Measurements from ENCODE around the gene POLN.

The POLN gene

DNA sequence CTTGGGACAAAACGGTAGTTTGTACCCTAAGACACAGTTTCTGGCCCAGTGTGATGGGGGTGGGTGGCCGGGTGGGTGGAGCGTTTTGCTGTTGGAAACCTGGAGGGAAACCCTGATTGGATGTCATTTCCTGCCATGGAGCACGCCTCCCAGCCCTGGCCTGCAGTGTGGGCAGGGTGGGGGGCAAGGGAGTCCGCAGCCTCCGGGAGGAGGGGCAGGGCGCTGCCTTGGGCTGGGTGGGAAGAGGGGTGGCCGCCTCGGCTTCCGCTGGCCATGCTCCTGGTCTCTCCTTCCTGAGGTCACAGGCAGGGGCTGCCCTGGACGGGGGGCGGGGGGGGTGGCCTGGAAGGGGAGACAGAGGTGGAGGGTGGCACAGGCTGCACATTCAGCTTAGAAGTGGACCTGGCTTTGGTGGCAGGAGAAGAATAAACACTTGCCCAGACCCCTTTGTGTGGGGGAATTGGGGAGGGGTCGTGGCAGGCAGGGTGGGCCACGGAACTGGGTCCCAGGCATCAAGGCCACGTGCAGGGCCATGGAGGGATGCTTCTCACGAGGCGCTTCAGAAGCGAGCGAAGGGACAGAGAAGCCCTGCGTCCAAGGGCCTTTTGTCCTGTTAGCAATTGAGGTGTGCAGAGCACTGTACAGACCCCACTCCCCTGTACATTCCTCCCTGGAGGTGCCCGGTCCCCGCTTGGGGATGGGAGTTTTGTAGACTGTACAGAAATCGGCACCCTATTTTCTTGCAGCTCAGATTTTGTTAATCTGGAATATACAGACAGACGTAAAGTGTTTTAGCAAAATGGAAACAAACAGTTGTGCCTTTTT, 176.6 kb downstream of the POLN start:
- TF ChIP-seq CTCF (conservative IDR thresholded peaks at IDR 0.05): no peak
- H3K27ac ChIP-seq: no peak overlapping the region

GRCh38 chr4:2064276-2064991, 177.5 kb downstream of the POLN start:
- no peak overlapping the region for H3K27ac ChIP-seq
- TF ChIP-seq CTCF (conservative IDR thresholded peaks at IDR 0.05): no peak

GRCh38 chr4:2063557-2064275, 178.2 kb downstream of the POLN start:
- no peak for TF ChIP-seq CTCF (conservative IDR thresholded peaks at IDR 0.05)
- no peak overlapping the region for H3K27ac ChIP-seq

GRCh38 chr4:2062808-2063524, 179.0 kb downstream of the POLN start:
- TF ChIP-seq CTCF (conservative IDR thresholded peaks at IDR 0.05): no peak
- H3K27ac ChIP-seq: no peak overlapping the region

DNA sequence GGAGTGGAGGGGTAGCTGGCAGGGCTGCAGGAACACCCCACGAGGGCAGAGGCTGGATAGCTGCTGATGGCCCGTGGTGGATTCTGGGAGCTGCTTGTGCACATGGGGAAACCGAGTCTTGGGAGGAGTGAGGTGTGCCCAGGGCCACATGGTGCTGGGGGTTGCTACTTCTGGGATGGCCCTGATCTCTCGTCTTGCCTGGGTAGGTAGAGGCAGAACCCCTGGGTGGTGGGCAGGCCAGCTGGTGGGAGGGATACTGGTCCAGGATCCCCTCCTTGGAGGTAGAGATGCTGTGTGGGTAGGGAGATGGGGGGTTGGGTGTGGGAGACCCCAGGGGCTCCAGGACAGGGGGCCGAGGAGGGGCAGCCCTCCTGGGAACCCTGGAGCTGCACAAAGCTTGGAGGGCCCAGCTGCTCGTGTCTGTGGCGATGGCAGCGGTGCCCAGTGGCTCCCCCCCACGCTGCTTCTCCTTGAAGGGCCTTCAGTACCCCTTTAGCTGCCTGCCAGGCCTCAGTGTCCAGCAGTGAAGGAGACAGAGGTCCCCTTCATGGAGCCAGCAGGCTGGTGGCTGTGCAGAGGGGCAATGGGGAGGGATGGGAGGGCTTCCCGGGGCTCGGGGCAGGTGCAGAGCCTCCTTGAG, 179.6 kb downstream of the POLN start:
- TF ChIP-seq CTCF (conservative IDR thresholded peaks at IDR 0.05): no peak
- no peak overlapping the region for H3K27ac ChIP-seq

- peak overlapping the region; percentile 80; the same call in 1 of the 2 replicates for H3K27ac ChIP-seq
- TF ChIP-seq CTCF (conservative IDR thresholded peaks at IDR 0.05): no peak
These were observed 180.5 kb downstream of the POLN start for GRCh38 chr4:2061186-2062131.
